ENCODE measurements around the gene PDCD4. TPM values are rescaled to one million over a fixed set of nuclear protein-coding genes. Genes with fewer than 3 reads are reported as not detected.

PDCD4 gene
- total RNA-seq, 2 donors from 2014 or later, result 487 to 575 TPM

DNA sequence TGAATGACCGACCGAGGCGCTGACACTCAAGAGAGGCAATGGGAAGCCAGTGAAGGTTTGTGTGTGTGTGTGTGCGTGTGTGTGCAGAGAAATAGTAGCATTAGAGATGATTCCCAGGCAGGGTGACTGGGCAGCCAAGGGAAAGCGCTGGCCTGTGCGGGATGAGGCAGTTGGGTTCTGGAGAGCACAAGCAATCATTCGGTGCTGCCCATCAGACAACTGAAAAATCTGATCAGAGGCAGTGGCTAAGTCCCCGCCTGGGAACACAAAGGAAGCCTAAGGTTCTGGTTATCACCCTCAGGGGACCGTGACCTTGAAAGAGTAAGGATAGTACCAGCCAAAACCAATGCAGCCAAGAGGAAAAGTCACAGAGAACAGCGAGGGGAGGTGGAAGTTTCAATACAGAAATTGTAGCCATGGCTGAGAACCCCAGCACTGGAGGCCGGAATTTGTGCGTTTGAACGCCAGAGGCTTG is 868 bp upstream of the PDCD4 start:
- intact Hi-C loops (cut with DNase I, micrococcal nuclease), result no loop called here
- DNase-seq (no peak), ATAC-seq (no peak)

DNA sequence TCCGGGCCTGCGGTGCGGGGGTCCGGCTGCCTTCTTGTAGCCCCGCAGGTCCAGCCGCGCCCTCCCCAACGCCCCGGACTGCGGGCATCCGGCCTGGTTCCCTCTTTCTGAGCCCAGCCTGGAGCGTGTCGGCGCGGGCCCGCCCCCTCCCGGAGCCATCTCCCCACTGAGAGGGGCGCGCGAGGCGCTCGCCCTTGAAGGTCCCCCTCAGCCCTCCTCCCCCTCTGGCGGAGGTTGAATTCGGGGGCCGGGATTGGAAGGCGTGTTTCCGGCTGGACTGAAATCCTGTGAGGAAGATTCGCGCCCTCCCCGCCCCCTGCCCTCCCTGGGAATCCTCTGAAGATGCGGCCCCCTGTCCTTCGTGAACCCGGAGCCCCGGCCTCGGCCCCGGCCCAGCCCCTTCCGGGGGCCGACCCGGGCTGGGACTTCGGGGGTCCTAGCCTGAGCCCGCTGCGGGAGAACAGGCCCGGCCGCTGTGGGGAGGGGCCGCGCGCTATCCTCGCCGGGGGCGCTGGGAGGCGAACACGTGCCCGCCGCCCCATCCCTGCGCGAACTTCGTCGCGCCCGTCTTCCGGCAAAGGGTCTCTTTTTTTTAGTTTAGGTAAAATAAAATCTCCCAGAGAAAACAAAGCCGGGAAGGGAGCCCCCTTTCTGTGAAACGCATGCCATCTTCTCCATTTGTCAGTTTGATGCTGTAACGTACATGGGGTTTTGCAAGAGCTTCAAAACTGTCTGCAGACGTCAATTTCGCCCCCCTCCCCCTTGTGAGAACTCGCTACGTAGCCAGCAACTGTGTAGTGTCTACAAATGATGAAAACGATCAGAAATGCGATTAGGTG is 636 bp downstream of the PDCD4 start:
- ATAC-seq, result peak; percentile 59
- intact Hi-C loops (cut with DNase I, micrococcal nuclease), result no loop called here
- DNase-seq, result peak; percentile 71 to 84

DNA sequence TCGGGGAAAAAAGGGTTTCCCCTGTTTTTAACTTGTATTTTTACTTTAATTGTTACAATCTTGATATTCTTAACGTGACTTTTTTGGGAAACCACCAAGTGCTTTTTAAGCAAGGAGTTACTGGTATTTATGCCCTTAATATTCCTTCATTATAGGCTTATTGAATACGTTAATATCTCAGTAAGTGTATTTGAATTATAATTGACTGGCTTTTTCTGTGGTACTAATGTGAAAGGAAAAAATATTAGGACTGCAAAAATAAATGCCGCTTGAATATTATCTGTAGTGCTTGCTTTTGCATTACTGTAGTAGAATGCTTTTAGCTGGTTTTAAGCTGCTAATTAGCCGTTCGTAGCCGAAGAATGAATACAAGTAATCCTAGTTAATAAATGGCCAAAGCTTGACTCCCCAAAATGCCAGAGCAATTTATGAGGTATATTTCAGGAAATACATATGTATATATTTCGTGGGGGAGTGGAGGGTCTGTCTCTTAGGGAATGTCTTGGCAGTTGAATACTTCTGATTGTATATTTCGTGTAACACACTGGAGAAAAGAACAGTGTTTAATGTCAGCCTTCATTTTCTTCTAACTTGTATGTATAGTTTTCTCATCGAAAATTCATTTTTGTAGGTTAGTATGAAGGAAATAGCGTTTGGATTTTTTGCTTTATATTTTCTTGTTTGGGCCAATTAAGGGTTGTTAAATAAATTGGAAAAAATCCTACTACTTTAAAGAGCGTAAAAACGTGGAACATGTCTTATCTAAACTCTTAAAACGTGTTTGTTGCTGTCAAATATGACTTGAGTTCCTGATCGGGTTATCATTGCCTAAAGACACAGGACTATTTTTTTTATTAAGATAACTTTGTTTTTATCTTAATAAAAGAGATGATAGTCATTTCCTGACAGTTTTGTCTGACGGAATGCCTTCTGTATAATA is 1.5 kb downstream of the PDCD4 start:
- intact Hi-C loops (cut with DNase I, micrococcal nuclease), result no loop called here
- no peak for DNase-seq
- no peak for ATAC-seq

DNA sequence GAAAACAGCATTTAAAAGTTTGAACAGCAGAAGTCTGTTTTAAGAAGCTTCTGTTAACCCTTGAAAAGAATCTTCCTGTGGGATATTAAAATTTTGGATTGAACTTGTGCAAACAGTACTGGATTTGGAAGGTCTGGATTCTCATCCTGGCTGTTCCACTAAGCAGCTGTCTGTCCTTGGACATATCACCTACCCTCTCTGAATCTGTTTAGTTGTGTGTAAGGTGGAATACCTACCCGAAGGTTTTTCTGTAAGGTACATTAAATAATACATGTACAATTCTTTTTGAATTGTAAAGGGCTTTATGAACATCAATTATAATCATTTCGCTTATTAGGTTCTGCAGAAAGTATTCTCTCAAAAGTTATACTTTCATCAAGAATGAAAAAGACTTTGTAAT is 2.2 kb downstream of the PDCD4 start:
- ATAC-seq (no peak), DNase-seq (no peak)
- intact Hi-C loops (cut with DNase I, micrococcal nuclease), result no loop called here

DNA sequence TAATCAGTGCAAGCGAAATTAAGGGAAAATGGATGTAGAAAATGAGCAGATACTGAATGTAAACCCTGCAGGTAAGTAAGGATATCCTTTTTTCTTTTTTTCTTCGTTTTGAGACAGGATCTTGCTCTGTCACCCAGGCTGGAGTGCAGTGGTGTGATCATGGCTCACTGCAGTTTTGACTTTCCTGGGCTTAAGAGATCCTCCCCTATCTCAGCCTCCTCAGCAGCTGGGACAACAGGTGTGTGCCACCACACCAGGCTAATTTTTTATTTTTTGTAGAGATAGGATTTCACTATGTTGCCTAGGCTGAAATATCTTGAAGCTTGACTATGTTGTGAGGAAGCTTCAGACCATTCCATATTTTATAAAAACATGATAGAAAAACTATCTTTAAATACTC is 4.3 kb downstream of the PDCD4 start:
- DNase-seq, result no peak
- intact Hi-C loops (cut with DNase I, micrococcal nuclease), result no loop called here
- ATAC-seq, result no peak

DNA sequence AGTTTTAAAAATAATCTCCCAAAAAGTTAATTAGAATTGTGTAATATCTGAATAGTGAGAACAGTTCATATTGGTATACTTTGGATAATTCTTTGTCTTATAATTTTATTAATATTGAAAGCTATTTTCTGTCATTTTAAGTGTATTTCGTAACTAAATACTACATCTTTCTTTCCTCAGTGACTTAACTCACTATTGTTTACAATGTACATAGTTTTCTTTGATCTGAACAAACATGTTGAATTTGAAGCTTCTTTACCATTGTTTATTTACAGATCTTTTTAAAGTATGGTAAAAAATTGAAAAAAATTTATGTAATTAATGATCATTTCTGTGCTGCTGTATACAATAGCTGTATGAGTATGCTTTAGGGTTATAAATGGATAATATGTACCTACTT is 5.1 kb downstream of the PDCD4 start:
- no peak for ATAC-seq
- no peak for DNase-seq
- intact Hi-C loops (cut with DNase I, micrococcal nuclease), result no loop called here

DNA sequence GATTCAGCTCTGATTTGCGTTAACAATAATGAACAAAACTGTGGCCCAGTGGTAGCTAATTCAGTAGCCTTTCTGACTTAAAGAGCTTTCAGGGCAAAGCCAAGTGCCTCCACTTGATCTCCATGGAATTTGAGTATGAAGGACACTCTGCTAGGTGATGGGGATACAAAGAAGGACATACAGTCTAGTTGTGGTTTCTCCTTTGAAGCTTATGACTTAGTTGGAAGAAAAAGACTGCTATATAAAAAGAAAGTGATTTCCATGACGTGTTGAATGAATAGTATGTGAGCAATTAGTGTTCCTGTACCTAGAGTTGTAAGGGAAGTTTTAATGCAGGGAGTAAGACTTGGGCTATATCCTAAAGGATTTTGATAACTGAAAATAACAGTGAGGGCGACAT is 8.3 kb downstream of the PDCD4 start:
- DNase-seq, result no peak
- ATAC-seq, result peak; percentile 8
- intact Hi-C loops (cut with DNase I, micrococcal nuclease), result no loop called here

DNA sequence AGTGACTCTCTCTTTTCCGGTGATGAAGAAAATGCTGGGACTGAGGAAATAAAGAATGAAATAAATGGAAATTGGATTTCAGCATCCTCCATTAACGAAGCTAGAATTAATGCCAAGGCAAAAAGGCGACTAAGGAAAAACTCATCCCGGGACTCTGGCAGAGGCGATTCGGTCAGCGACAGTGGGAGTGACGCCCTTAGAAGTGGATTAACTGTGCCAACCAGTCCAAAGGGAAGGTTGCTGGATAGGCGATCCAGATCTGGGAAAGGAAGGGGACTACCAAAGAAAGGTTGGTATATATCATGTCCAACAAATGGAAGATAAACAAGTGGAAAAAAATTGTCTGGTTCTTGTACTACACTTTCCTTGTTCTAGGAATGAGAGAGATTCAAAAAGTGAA is 9.5 kb downstream of the PDCD4 start:
- ATAC-seq, result no peak
- intact Hi-C loops (cut with DNase I, micrococcal nuclease), result no loop called here
- DNase-seq, result no peak

DNA sequence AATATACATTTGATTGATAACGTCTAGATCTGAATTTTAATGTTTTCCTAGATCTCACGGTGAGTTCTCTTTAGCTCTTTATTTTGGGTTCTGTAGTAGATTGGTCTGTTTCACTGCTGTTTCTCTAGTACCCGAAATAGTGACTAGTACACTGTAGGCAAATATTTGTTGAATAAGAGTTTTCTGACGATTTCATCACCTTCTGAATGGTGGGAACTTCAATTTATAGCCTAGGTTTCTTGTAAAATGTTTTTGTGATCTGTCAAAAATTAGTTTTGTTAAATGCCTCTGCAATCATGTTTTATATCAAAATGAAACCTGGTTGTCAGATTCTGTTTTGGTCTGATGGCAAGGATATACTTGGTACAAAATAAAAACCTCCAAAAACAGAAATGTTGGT is 10.2 kb downstream of the PDCD4 start:
- intact Hi-C loops (cut with DNase I, micrococcal nuclease), result no loop called here
- DNase-seq, result no peak
- ATAC-seq, result no peak

DNA sequence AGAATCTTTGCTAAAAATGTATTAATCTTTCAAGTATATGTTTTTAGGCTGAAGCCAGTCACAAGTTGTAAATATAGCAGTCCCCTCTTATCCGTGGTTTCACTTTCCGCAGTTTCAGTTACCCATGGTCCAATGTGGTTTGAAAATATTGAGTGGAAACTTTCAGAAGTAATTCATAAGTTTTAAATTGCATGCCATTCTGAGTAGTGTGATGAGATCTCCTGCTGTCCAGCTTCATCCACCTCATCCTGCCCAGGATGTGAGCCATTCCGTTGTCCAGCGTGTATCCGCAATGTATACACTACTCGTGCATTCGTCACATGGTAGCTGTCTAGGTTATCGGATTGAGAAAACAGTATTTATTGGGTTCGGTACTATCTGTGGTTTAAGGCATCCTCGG is 12.2 kb downstream of the PDCD4 start:
- intact Hi-C loops (cut with DNase I, micrococcal nuclease), result no loop called here

DNA sequence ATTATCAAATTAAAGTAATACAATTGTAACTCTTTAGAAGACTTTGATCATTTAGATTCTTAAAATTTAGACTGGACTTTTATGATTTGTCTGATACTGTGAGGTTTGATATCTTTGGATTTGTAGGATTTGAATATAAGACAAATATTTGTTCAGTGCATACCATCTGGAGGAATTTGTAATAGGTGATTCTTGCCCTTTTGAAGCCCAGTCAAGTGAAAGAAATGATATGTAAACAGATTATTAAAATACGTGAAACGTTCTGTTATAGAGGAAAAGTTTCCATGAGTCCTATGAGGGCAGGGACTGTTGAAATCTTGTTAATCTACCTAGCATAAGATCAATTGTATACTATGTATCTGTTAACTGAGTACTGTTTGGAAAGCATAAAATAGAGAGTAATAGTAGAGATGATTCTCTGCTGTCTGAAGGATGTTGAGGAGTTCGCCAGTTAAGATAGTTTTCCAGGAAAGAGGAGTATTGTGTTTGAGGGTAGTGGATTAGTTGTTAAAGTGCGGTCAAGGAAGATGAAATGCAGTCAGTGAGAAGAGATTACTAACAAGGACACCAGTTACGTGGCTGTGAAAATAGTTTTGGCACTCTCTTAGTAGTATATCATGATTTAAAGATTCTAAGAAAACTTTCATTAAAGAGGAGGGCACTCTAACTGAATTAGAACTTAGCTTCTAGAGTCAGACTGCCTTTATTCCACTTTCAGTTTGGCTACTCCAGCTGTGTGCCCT is 14.4 kb downstream of the PDCD4 start:
- no peak for ATAC-seq
- no peak for DNase-seq
- intact Hi-C loops (cut with DNase I, micrococcal nuclease), result no loop called here

More for the DNA sequence above, 12.2 kb downstream of the PDCD4 start:
- DNase-seq (no peak), ATAC-seq (no peak)

DNA sequence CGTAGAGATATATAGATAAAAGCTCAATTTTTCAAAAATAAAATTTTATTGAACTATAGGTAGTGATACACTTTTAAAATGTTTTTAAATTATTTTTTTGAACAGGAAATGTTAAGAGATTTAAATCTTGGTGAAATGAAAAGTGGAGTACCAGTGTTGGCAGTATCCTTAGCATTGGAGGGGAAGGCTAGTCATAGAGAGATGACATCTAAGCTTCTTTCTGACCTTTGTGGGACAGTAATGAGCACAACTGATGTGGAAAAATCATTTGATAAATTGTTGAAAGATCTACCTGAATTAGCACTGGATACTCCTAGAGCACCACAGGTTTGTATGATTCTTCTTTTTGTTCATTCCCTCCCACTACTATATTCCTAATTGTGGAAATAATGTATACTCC is 15.8 kb downstream of the PDCD4 start:
- no peak for DNase-seq
- ATAC-seq, result no peak
- intact Hi-C loops (cut with DNase I, micrococcal nuclease), result no loop called here

DNA sequence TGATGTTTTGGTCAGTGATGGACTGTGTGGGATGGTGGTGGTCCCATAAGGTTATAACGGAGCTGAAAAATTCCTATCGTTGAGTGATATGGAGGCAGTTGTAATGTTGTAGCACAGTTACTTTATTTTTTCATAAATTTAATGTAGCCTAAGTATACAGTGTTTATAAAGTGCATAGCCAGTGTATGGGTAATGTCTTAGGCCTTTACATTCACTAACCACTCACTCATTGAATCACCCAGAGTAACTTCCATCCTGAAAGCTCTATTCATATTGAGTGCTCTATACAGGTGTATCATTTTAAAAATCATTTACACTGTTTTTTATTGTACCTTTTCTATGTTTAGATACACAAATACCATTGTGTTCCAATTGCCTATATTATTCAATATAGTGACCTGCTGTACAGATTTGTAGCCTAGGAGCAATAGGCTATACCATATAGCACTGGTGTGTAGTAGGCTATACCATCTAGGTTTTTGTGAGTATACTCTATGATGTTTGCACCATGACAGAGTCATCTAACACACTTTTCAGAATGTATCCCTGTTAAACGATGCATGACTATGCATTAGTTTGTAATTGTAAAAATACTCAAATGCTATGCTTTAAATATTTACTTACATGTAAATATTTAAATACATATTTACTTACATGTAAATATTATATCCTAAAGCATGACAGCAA is 21.0 kb downstream of the PDCD4 start:
- DNase-seq, result no peak
- peak; percentile 18 for ATAC-seq
- intact Hi-C loops (cut with DNase I, micrococcal nuclease), result loop anchor here (5.0 to 10.0 kb wide), 2 partner anchors 145 to 148 kb away; no protein-coding TSS in a partner anchor

DNA sequence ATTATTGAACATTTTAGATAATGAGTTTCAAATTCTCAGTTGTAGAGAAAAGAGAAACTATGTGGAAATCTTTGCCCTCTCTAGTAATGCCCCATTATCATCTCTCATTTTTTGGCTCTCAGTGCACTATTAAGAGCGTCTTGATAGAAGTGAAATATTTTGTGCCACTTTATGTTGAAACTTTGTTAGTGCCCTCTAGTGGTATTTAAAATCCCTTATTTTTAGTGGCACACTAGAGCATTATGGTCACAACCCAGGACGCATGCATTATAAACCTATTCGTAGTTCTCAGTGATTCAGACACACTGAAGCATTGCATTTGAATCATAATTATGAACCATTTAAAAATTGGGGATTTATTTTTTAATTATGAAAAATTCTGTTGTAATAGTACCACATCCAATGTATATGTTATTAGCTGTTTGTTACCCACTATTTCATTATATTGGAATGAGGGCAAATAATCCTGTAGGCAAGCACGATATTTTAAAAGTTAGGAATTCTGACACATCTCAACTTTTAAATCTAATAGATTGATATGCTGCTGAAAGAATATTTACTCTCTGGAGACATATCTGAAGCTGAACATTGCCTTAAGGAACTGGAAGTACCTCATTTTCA is 21.9 kb downstream of the PDCD4 start:
- ATAC-seq, result peak; percentile 65
- intact Hi-C loops (cut with DNase I, micrococcal nuclease), result loop anchor here (5.0 to 10.0 kb wide), 2 partner anchors 146 to 149 kb away; no protein-coding TSS in a partner anchor
- no peak for DNase-seq

DNA sequence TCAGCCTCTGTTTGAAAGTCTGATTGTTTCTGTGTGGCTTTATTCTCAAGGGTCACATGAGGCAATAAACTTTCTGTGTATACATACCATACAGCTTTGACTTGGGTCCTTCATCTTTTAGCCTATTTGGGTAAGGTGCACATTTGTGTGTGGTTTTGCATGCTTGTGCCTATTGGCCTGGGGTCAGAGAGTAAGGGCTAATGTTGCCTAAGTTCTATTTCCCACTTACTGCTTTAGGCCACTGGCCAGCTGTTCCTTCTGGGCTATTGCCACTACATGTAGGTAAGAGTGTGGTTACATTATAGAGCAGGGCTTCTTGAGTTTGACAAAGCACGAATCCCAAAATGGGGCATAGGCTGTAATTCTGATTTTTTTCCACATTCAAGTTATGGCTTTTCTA is 25.5 kb downstream of the PDCD4 start:
- intact Hi-C loops (cut with DNase I, micrococcal nuclease), result loop anchor here (5.0 to 10.0 kb wide), 2 partner anchors 95 to 152 kb away; no protein-coding TSS in a partner anchor
- ATAC-seq (peak; percentile 15), DNase-seq (no peak)

DNA sequence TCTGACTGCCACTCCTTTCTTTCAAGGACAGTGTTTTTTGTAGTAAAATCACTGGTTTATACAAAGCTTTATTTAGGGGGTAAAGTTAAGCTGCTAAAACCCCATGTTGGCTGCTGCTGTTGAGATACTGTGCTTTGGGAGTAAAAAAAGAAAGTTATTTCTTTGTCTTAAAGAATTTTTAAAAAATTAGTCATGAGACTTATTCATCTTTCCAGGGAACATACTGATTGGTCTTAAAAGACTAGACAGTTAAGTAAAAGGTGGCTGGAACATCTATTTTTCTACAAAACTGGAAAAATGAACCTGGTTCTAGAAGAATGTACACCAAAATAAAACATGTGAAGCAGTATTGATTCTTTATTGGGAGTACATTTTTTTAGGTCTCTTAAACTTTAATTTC is 26.7 kb downstream of the PDCD4 start:
- intact Hi-C loops (cut with DNase I, micrococcal nuclease), result loop anchor here (5.0 to 10.0 kb wide), 2 partner anchors 96 to 154 kb away; no protein-coding TSS in a partner anchor
- ATAC-seq, result no peak
- DNase-seq, result no peak

DNA sequence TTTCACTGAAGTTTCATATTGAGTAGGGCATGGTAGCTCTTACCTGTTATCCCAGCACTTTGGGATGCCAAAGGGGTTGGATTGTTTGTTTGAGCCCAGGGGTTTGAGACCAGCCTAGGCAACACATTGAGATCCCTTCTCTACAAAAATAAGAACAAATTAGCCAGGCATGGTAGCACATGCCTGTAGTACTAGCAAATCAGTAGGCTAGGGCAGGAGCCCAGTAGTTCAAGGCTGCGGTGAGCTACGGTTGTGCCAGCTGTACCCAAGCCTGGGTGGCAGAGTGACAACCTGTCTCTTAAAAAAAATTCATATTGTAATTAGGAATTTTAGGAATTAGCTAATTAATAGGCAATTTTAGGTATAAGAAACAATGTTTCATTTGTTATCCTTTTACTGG is 29.3 kb downstream of the PDCD4 start:
- no peak for DNase-seq
- ATAC-seq, result no peak
- intact Hi-C loops (cut with DNase I, micrococcal nuclease), result no loop called here

All from left colon (tissue), 2 donors.